Measurements from ENCODE around the gene FAM163B.

Gene FAM163B

GRCh38 chr9:133639613-133640012 is 30.4 kb upstream of the FAM163B start:
- TF ChIP-seq, protein P1, sequence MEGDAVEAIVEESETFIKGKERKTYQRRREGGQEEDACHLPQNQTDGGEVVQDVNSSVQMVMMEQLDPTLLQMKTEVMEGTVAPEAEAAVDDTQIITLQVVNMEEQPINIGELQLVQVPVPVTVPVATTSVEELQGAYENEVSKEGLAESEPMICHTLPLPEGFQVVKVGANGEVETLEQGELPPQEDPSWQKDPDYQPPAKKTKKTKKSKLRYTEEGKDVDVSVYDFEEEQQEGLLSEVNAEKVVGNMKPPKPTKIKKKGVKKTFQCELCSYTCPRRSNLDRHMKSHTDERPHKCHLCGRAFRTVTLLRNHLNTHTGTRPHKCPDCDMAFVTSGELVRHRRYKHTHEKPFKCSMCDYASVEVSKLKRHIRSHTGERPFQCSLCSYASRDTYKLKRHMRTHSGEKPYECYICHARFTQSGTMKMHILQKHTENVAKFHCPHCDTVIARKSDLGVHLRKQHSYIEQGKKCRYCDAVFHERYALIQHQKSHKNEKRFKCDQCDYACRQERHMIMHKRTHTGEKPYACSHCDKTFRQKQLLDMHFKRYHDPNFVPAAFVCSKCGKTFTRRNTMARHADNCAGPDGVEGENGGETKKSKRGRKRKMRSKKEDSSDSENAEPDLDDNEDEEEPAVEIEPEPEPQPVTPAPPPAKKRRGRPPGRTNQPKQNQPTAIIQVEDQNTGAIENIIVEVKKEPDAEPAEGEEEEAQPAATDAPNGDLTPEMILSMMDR (IDR thresholded peaks at IDR 0.05; ENCODE audit: borderline replicate concordance, insufficient read depth, low read depth, low read length): no peak
- no peak overlapping the region for H3K4me3 ChIP-seq (ENCODE audit: low read depth, low read length)

- no peak overlapping the region for H3K4me3 ChIP-seq (ENCODE audit: low read depth, low read length)
- TF ChIP-seq, protein P1 (IDR thresholded peaks at IDR 0.05; ENCODE audit: borderline replicate concordance, insufficient read depth, low read depth, low read length): no peak
Measured at GRCh38 chr9:133638711-133639110, 29.5 kb upstream of the FAM163B start.

DNA sequence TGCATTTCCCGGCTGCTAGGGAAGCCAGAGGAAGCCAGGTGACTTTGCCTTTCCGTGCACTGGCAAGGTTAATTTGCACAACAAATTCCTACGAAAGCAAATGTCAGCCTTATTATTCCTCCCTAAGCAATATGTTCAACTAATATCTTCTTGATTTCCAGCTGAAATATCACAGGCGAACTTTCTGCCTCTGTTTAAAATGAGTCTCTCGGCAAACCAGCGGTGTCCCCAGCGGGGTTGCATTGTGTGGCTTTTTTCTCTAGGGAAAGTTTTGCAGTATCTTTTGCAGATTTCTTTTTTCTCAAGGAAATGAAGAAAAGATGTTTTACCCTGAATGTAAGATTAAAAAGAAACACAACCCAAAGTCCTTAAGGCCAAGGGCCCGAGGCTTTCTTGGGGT is 28.9 kb upstream of the FAM163B start:
- no peak overlapping the region for H3K4me3 ChIP-seq (ENCODE audit: low read depth, low read length)

GRCh38 chr9:133637451-133638055 is 28.4 kb upstream of the FAM163B start:
- TF ChIP-seq, protein P1 (IDR thresholded peaks at IDR 0.05; ENCODE audit: borderline replicate concordance, insufficient read depth, low read depth, low read length): no peak

More for the DNA sequence above, 28.9 kb upstream of the FAM163B start:
- TF ChIP-seq, protein P1 (IDR thresholded peaks at IDR 0.05; ENCODE audit: borderline replicate concordance, insufficient read depth, low read depth, low read length): no peak

GRCh38 chr9:133636902-133637301 is 27.7 kb upstream of the FAM163B start:
- H3K4me3 ChIP-seq (ENCODE audit: low read depth, low read length): no peak overlapping the region
- TF ChIP-seq, protein P1 (IDR thresholded peaks at IDR 0.05; ENCODE audit: borderline replicate concordance, insufficient read depth, low read depth, low read length): no peak

More at GRCh38 chr9:133637451-133638055, 28.4 kb upstream of the FAM163B start:
- H3K4me3 ChIP-seq (ENCODE audit: low read depth, low read length): no peak overlapping the region

GRCh38 chr9:133635533-133636531 is 26.6 kb upstream of the FAM163B start, which contains the start of gene DBH:
TSS of gene DBH (plus strand) at chr9:133636363. CDS start at chr9:133636372, 9 bp downstream.
- TF ChIP-seq, protein P1 (IDR thresholded peaks at IDR 0.05; ENCODE audit: borderline replicate concordance, insufficient read depth, low read depth, low read length): no peak
- no peak within 1 kb of the TSS for H3K4me3 ChIP-seq (ENCODE audit: low read depth, low read length)
